Measurements from ENCODE around the gene CTBP2.
"Not testable (repeated sequence)": the region's sequence is repeated elsewhere in the genome, so short reads cannot be mapped to it uniquely, and the experiment has no call there.

CTBP2 gene

GRCh38 chr10:124992462-124993344 lies 167.7 kb downstream of the CTBP2 start:
- no peak for DNase-seq

GRCh38 chr10:124991835-124992234 lies 168.5 kb downstream of the CTBP2 start:
- no peak for DNase-seq

GRCh38 chr10:124990671-124991625 lies 169.4 kb downstream of the CTBP2 start:
- DNase-seq = no peak

- DNase-seq = no peak
Measured at GRCh38 chr10:124989526-124989925, 170.8 kb downstream of the CTBP2 start.

- DNase-seq = not testable (repeated sequence)
Measured at GRCh38 chr10:124988753-124989152, 171.6 kb downstream of the CTBP2 start.

- DNase-seq = no peak
Measured at GRCh38 chr10:124987788-124988187, 172.6 kb downstream of the CTBP2 start.

GRCh38 chr10:124985162-124985561 lies 175.2 kb downstream of the CTBP2 start:
- no peak for DNase-seq

- no peak for DNase-seq
Measured at GRCh38 chr10:124984376-124984775, 176.0 kb downstream of the CTBP2 start.

- DNase-seq = no peak
Measured at GRCh38 chr10:124983321-124983720, 177.0 kb downstream of the CTBP2 start.

GRCh38 chr10:124978376-124978725 lies 182.0 kb downstream of the CTBP2 start:
- DNase-seq = no peak

- DNase-seq = no peak
Measured at GRCh38 chr10:124977648-124978375, 182.6 kb downstream of the CTBP2 start.

- no peak for DNase-seq
Measured at GRCh38 chr10:124977161-124977560, 183.2 kb downstream of the CTBP2 start.

GRCh38 chr10:124975977-124976514 lies 184.3 kb downstream of the CTBP2 start:
- no peak for DNase-seq

GRCh38 chr10:124974131-124974530 lies 186.2 kb downstream of the CTBP2 start:
- no peak for DNase-seq

- DNase-seq = no peak
Measured at GRCh38 chr10:124972637-124973036, 187.7 kb downstream of the CTBP2 start.

GRCh38 chr10:124971276-124971675 lies 189.1 kb downstream of the CTBP2 start:
- no peak for DNase-seq

- no peak for DNase-seq
Measured at GRCh38 chr10:124967255-124967654, 193.1 kb downstream of the CTBP2 start.

- no peak for DNase-seq
Measured at GRCh38 chr10:124966008-124966407, 194.4 kb downstream of the CTBP2 start.

- no peak for DNase-seq
Measured at GRCh38 chr10:124963866-124964720, 196.3 kb downstream of the CTBP2 start.

GRCh38 chr10:124962421-124962820 lies 197.9 kb downstream of the CTBP2 start:
- no peak for DNase-seq

- DNase-seq = no peak
Measured at GRCh38 chr10:124961248-124961570, 199.2 kb downstream of the CTBP2 start.

- no peak for DNase-seq
Measured at GRCh38 chr10:124959564-124959963, 200.8 kb downstream of the CTBP2 start.
